A549 (cell line): Measurements from ENCODE around the gene CHST13. TPM values are rescaled to one million over a fixed set of nuclear protein-coding genes. Genes with fewer than 3 reads are reported as not detected.
A peak's percentile ranks its signal among the peaks of the same experiment; 100 is the strongest.

Experiments used
- ATAC-seq, 2 experiments: fragments of 200-7000 bp in 1 of 2; fragments of >200 bp in 1 of 2; cut with Nextera tagmentation in 1 of 2; cut with Tn5 transposase in 1 of 2; 3 replicates each; pipeline versions ENCODE4 v1.8.0 to v1.9.1; 2018 to 2020; ENCODE audit warnings: mild to moderate bottlenecking in 1 of 2, moderate library complexity in 1 of 2
- CTCF ChIA-PET: fragments of 300-600 bp; sonication (Branson Sonifier 250); formaldehyde crosslinking; extraction: SDS; loops from one replicate; lab custom pipeline; 2021; ENCODE audit warnings: antibody characterized with exemption, inconsistent platforms; lab: Yijun Ruan, JAX
- POLR2A ChIA-PET: fragments of 350-600 bp; formaldehyde crosslinking; extraction: SDS; loops from one replicate; lab custom pipeline; 2021; ENCODE audit warnings: antibody characterized with exemption, inconsistent platforms; lab: Yijun Ruan, JAX
- DNase-seq, 2 experiments: peaks; one replicate each; pipeline versions ENCODE4 v3.0.0 to v3.0.0-alpha.2; 2011 to 2016; ENCODE audit warnings: low read depth in 1 of 2, low spot score in 1 of 2
- FAIRE-seq: peaks from 2 replicates; lab custom pipeline; 2011; peaks lifted over from hg19 to GRCh38; lab: Jason Lieb, UNC
- H3K27ac ChIP-seq, 2 experiments: fragments of >200 bp; sonication (Bioruptor Twin); formaldehyde crosslinking; 3 replicates each; pipeline ENCODE4 v1.5.1; 2016 to 2017
- H3K4me1 ChIP-seq: fragments of >200 bp; sonication (Bioruptor Twin); formaldehyde crosslinking; 3 replicates; pipeline ENCODE4 v1.6.1; 2016
- H3K4me2 ChIP-seq: fragments of >200 bp; sonication (Bioruptor Twin); formaldehyde crosslinking; 3 replicates; pipeline ENCODE4 v1.6.1; 2016
- H3K4me3 ChIP-seq: fragments of >200 bp; sonication (Bioruptor Twin); formaldehyde crosslinking; 3 replicates; pipeline ENCODE4 v1.5.1; 2016
- H3K9me3 ChIP-seq: fragments of >200 bp; sonication (Bioruptor Twin); formaldehyde crosslinking; 3 replicates; pipeline ENCODE4 v1.6.1; 2016
- BHLHE40 ChIP-seq: IDR thresholded peaks from 2 replicates; pipeline ENCODE4 v1.6.1; 2012; ENCODE audit warnings: low read depth, low read length, inconsistent platforms
- CBX2 ChIP-seq: fragments of 200-600 bp; sonication (generic); IDR thresholded peaks from 2 replicates; pipeline ENCODE4 v1.6.1; 2016; ENCODE audit warnings: low read depth, mild to moderate bottlenecking, borderline replicate concordance
- CHD2 ChIP-seq: fragments of 150-350 bp; IDR thresholded peaks from 2 replicates; pipeline ENCODE4 v1.6.1; 2014; ENCODE audit warnings: low read length; ENCODE audit not compliant: partially characterized antibody
- EHF ChIP-seq: fragments of 250-450 bp; sonication (Bioruptor Pico); IDR thresholded peaks from 2 replicates; pipeline ENCODE4 v1.5.0; 2020; ENCODE audit warnings: mild to moderate bottlenecking
- HDAC2 ChIP-seq: fragments of 200-600 bp; sonication (generic); IDR thresholded peaks from 2 replicates; pipeline ENCODE4 v1.6.1; 2016
- HMGXB4 ChIP-seq: fragments of 250-450 bp; sonication (Bioruptor Pico); IDR thresholded peaks from 2 replicates; pipeline ENCODE4 v1.5.0; 2021; ENCODE audit warnings: mild to moderate bottlenecking, moderate library complexity, borderline replicate concordance
- HOXA7 ChIP-seq: fragments of 250-450 bp; sonication (Bioruptor Pico); IDR thresholded peaks from 2 replicates; pipeline ENCODE4 v1.5.0; 2020; ENCODE audit warnings: mild to moderate bottlenecking, moderate library complexity
- KDM5A ChIP-seq: fragments of 200-600 bp; sonication (generic); IDR thresholded peaks from 2 replicates; pipeline ENCODE4 v1.6.1; 2016; ENCODE audit warnings: antibody characterized with exemption, mild to moderate bottlenecking
- NFE2L2 ChIP-seq: fragments of 150-350 bp; conservative IDR thresholded peaks from 2 replicates; pipeline ENCODE4 v1.6.1; 2014; ENCODE audit warnings: low read length
- POLR2AphosphoS2 ChIP-seq: conservative IDR thresholded peaks from 2 replicates; pipeline ENCODE4 v1.6.1; 2012; ENCODE audit warnings: low read length, improper control_type of control experiment, inconsistent platforms
- RAD21 ChIP-seq, 2 experiments: fragments of >200 bp in 1 of 2; sonication (Bioruptor Twin) in 1 of 2; formaldehyde crosslinking in 1 of 2; IDR thresholded peaks in 1 of 2; conservative IDR thresholded peaks in 1 of 2; 2 replicates in 1 of 2; 3 replicates in 1 of 2; pipeline ENCODE4 v1.6.1; 2012 to 2018; ENCODE audit warnings: inconsistent platforms in 1 of 2
- RCOR1 ChIP-seq: fragments of 150-350 bp; IDR thresholded peaks from 2 replicates; pipeline ENCODE4 v1.6.1; 2014; ENCODE audit warnings: antibody characterized with exemption, low read length, low read depth
- RFX5 ChIP-seq: fragments of 450-650 bp; IDR thresholded peaks from 2 replicates; pipeline ENCODE4 v1.7.1; 2014; ENCODE audit warnings: antibody characterized with exemption, mild to moderate bottlenecking, moderate library complexity
- RNF2 ChIP-seq: fragments of 200-600 bp; sonication (generic); IDR thresholded peaks from 2 replicates; pipeline ENCODE4 v1.6.1; 2016; ENCODE audit warnings: low read depth, mild to moderate bottlenecking, antibody characterized with exemption, moderate library complexity, borderline replicate concordance
- SREBF2 ChIP-seq: fragments of 450-650 bp; IDR thresholded peaks from 2 replicates; pipeline ENCODE4 v1.6.1; 2014; ENCODE audit warnings: mild to moderate bottlenecking, moderate library complexity
- TFCP2L1 ChIP-seq: fragments of 250-450 bp; sonication (Bioruptor Pico); IDR thresholded peaks from 2 replicates; pipeline ENCODE4 v1.5.0; 2021; ENCODE audit warnings: mild to moderate bottlenecking
- ZC3H11A ChIP-seq: fragments of 450-650 bp; IDR thresholded peaks from 2 replicates; pipeline ENCODE4 v1.6.1; 2014; ENCODE audit warnings: antibody characterized with exemption, mild to moderate bottlenecking
- ZFP36 ChIP-seq: fragments of 450-650 bp; IDR thresholded peaks from 2 replicates; pipeline ENCODE4 v1.6.1; 2014; ENCODE audit warnings: borderline replicate concordance; ENCODE audit not compliant: partially characterized antibody
- ZSCAN20 ChIP-seq: fragments of 250-450 bp; sonication (Bioruptor Pico); IDR thresholded peaks from 2 replicates; pipeline ENCODE4 v1.8.0; 2022; ENCODE audit warnings: mild to moderate bottlenecking, moderate library complexity
- WGBS: methylation state at CpG from one replicate; pipeline ENCODE4 v1.1.6; 2017; ENCODE audit errors: missing lambda C conversion rate; 5-methylcytosine and 5-hydroxymethylcytosine counted together
- polyA plus RNA-seq, 4 experiments: library from polyadenylated mRNA; depleted of rRNA in 3 of 4; stranded (reverse); fragments of >200 nt; fragmentation: RNase III in 1 of 4; extraction: RNeasy Plus Mini Kit Qiagen cat#74134 plus additional on column Dnase treatment in 1 of 4; gene quantifications; 2 replicates in 3 of 4; 3 replicates in 1 of 4; pipeline ENCODE4 v1.2.3, GENCODE V29; 2011 to 2017
- TF ChIP-seq, protein P1 (sequence below): fragments of >200 bp; sonication (Bioruptor Twin); formaldehyde crosslinking; IDR thresholded peaks from 2 replicates; pipeline ENCODE4 v1.6.1; 2016
- TF ChIP-seq, protein P2 (sequence below): fragments of 200-600 bp; sonication (generic); IDR thresholded peaks from 2 replicates; pipeline ENCODE4 v1.6.1; 2016; ENCODE audit warnings: antibody characterized with exemption, mild to moderate bottlenecking, moderate library complexity

Gene CHST13
- polyA plus RNA-seq, 2 of the 4 experiments (the other 2 are of a cell fraction): 0.30 to 0.59 TPM

DNA sequence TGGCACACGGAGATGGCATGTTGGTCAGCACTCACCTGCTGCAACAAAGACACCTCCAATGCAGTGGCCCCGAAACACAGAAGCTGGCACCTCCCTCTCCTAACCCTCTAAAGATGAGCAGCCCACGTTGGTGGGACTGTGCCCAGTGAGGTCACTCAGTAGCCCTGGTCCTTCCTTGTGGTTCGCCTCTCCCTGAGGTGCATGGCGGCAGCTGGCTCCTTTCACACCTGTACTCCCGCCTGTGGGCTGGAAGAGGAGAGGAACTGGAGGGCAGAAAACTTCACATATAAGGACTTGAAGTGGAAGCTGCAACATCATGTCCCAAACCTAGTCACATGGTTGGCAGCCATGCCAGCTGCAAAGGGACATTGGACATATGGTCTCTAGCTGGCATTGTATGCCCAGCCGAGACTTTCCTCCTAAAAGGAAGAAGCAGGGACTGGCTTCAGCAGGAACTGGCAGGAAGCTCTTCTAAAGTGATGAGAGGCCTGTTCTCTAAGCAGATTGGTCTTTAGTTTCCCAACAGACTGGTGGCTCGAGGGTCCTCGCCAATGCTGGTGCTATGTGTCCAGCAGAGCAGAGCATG lies 45.5 kb downstream of the CHST13 start:
- Histone ChIP-seq H3K27ac (no peak overlapping the region), H3K9me3 (no peaks in the 10 kb centered on the region), H3K4me1 (peaks cover 9% of the 10 kb centered on the region; the same call in 2 of the 3 replicates), H3K4me2 (no peak overlapping the region), H3K4me3 (no peak overlapping the region)
- ATAC-seq (no peak), FAIRE-seq (no peak), DNase-seq (no peak)
- TF ChIP-seq EHF (CRISPR knock-in tag) (no peak), NFE2L2 (no peak), HDAC2 (no peak)
- WGBS: 69% methylated on average over 3 of the region's 9 CpGs
- POLR2A ChIA-PET: no interaction called here
- CTCF ChIA-PET: interaction anchor here (1.2 kb wide), 1 partner anchor 46 kb away, joined by 3 read pairs; the partner anchor contains the start of gene CHST13

GRCh38 chr3:126570103-126570541 lies 46.2 kb downstream of the CHST13 start:
- no peak for FAIRE-seq
- peak in 1 of 2 experiments; percentile 56; a peak in 3 of 6 replicates for ATAC-seq
- 77% methylated on average over 4 of the region's 6 CpGs for WGBS

GRCh38 chr3:126571078-126571477 lies 47.1 kb downstream of the CHST13 start:
- H3K27ac ChIP-seq: no peak overlapping the region
- H3K9me3 ChIP-seq: no peaks in the 10 kb centered on the region
- ChIA-PET POLR2A (no interaction called here), CTCF (interaction anchor here (1.0 kb wide), 1 partner anchor 49 kb away, joined by 3 read pairs; no protein-coding TSS in a partner anchor)
- no peak for DNase-seq
- no peak for FAIRE-seq
- no peak overlapping the region for H3K4me2 ChIP-seq
- H3K4me3 ChIP-seq: no peak overlapping the region
- no peak for ATAC-seq
- WGBS: no CpG with 5 or more reads among the region's 7 CpGs
- peaks cover 9% of the 10 kb centered on the region; the same call in 2 of the 3 replicates for H3K4me1 ChIP-seq
- no peak for TF ChIP-seq RFX5
- TF ChIP-seq, all 56 proteins: peak for 0

More at GRCh38 chr3:126570103-126570541, 46.2 kb downstream of the CHST13 start:
- H3K27ac ChIP-seq: no peak overlapping the region
- POLR2A ChIA-PET: no interaction called here
- peaks cover 9% of the 10 kb centered on the region; the same call in 2 of the 3 replicates for H3K4me1 ChIP-seq
- no peak overlapping the region for H3K4me2 ChIP-seq
- TF ChIP-seq CBX2 (no peak), ZFP36 (no peak), TFCP2L1 (no peak), BHLHE40 (no peak), RCOR1 (no peak), NFE2L2 (no peak), RNF2 (no peak), CHD2 (no peak), POLR2AphosphoS2 (no peak), ZC3H11A (no peak), KDM5A (no peak), HOXA7 (CRISPR knock-in tag) (no peak), HMGXB4 (CRISPR knock-in tag) (no peak), ZSCAN20 (CRISPR knock-in tag) (no peak), RAD21 (conservative IDR thresholded peaks at IDR 0.05 in 1 of 2, IDR thresholded peaks at IDR 0.05 in 1 of 2) (no peak), SREBF2 (no peak)
- TF ChIP-seq, protein P1, sequence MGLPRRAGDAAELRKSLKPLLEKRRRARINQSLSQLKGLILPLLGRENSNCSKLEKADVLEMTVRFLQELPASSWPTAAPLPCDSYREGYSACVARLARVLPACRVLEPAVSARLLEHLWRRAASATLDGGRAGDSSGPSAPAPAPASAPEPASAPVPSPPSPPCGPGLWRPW: no peak
- TF ChIP-seq, protein P2, sequence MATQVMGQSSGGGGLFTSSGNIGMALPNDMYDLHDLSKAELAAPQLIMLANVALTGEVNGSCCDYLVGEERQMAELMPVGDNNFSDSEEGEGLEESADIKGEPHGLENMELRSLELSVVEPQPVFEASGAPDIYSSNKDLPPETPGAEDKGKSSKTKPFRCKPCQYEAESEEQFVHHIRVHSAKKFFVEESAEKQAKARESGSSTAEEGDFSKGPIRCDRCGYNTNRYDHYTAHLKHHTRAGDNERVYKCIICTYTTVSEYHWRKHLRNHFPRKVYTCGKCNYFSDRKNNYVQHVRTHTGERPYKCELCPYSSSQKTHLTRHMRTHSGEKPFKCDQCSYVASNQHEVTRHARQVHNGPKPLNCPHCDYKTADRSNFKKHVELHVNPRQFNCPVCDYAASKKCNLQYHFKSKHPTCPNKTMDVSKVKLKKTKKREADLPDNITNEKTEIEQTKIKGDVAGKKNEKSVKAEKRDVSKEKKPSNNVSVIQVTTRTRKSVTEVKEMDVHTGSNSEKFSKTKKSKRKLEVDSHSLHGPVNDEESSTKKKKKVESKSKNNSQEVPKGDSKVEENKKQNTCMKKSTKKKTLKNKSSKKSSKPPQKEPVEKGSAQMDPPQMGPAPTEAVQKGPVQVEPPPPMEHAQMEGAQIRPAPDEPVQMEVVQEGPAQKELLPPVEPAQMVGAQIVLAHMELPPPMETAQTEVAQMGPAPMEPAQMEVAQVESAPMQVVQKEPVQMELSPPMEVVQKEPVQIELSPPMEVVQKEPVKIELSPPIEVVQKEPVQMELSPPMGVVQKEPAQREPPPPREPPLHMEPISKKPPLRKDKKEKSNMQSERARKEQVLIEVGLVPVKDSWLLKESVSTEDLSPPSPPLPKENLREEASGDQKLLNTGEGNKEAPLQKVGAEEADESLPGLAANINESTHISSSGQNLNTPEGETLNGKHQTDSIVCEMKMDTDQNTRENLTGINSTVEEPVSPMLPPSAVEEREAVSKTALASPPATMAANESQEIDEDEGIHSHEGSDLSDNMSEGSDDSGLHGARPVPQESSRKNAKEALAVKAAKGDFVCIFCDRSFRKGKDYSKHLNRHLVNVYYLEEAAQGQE: no peak
- no peak overlapping the region for H3K4me3 ChIP-seq
- CTCF ChIA-PET: interaction anchor here (1.2 kb wide), 1 partner anchor 46 kb away, joined by 3 read pairs; the partner anchor contains the start of gene CHST13
- no peaks in the 10 kb centered on the region for H3K9me3 ChIP-seq
- no peak for DNase-seq
